Activated naive CD4-positive, alpha-beta T cell treated with anti-CD3 and anti-CD28 coated beads, Interleukin-2, amount 50 U/mL, for 24 hours (primary cell): ENCODE data around the gene GPR35.
"Not testable (repeated sequence)": the region's sequence is repeated elsewhere in the genome, so short reads cannot be mapped to it uniquely, and the experiment has no call there.

Experiments used
- H3K27ac Mint-ChIP-seq: one replicate; pipeline ENCODE4 v1.8.0; 2021; ENCODE audit warnings: mild to moderate bottlenecking, mixed read lengths
- H3K27me3 Mint-ChIP-seq: one replicate; pipeline ENCODE4 v1.8.0; 2021; ENCODE audit warnings: mixed read lengths
- H3K36me3 Mint-ChIP-seq: one replicate; pipeline ENCODE4 v1.8.0; 2021; ENCODE audit warnings: mixed read lengths
- H3K4me1 Mint-ChIP-seq: one replicate; pipeline ENCODE4 v1.8.0; 2021; ENCODE audit warnings: mixed read lengths
- H3K4me3 Mint-ChIP-seq: one replicate; pipeline ENCODE4 v1.8.0; 2021; ENCODE audit warnings: mild to moderate bottlenecking, mixed read lengths
- H3K9me3 Mint-ChIP-seq: one replicate; pipeline ENCODE4 v1.8.0; 2021; ENCODE audit warnings: mixed read lengths

GPR35 gene

GRCh38 chr2:240646900-240647502 is 21.7 kb downstream of the GPR35 start:
- no peak overlapping the region for H3K27ac Mint-ChIP-seq
- H3K36me3 Mint-ChIP-seq, result no peaks in the 10 kb centered on the region
- H3K4me1 Mint-ChIP-seq, result peaks cover 3% of the 10 kb centered on the region
- no peak overlapping the region for H3K4me3 Mint-ChIP-seq
- peaks cover 5% of the 10 kb centered on the region for H3K27me3 Mint-ChIP-seq
- no peaks in the 10 kb centered on the region for H3K9me3 Mint-ChIP-seq

GRCh38 chr2:240647503-240648154 is 22.3 kb downstream of the GPR35 start:
- Mint-ChIP-seq H3K36me3 (no peaks in the 10 kb centered on the region), H3K9me3 (no peaks in the 10 kb centered on the region), H3K27me3 (peaks cover 5% of the 10 kb centered on the region), H3K4me1 (peaks cover 3% of the 10 kb centered on the region), H3K27ac (no peak overlapping the region), H3K4me3 (no peak overlapping the region)

- H3K4me1 Mint-ChIP-seq, result peaks cover 3% of the 10 kb centered on the region
- H3K27ac Mint-ChIP-seq, result no peak overlapping the region
- H3K9me3 Mint-ChIP-seq, result no peaks in the 10 kb centered on the region
- no peaks in the 10 kb centered on the region for H3K36me3 Mint-ChIP-seq
- H3K4me3 Mint-ChIP-seq, result no peak overlapping the region
- peaks cover 5% of the 10 kb centered on the region for H3K27me3 Mint-ChIP-seq
Measured at GRCh38 chr2:240648155-240648649, 22.9 kb downstream of the GPR35 start.

- H3K4me1 Mint-ChIP-seq, result peaks cover 3% of the 10 kb centered on the region
- no peaks in the 10 kb centered on the region for H3K9me3 Mint-ChIP-seq
- no peaks in the 10 kb centered on the region for H3K36me3 Mint-ChIP-seq
- peaks cover 5% of the 10 kb centered on the region for H3K27me3 Mint-ChIP-seq
- H3K4me3 Mint-ChIP-seq, result no peak overlapping the region
- H3K27ac Mint-ChIP-seq, result no peak overlapping the region
Measured at GRCh38 chr2:240648650-240649275, 23.5 kb downstream of the GPR35 start.

GRCh38 chr2:240649331-240649730 is 24.1 kb downstream of the GPR35 start:
- H3K9me3 Mint-ChIP-seq, result no peaks in the 10 kb centered on the region
- no peaks in the 10 kb centered on the region for H3K36me3 Mint-ChIP-seq
- H3K4me3 Mint-ChIP-seq, result no peak overlapping the region
- H3K27ac Mint-ChIP-seq, result no peak overlapping the region
- H3K4me1 Mint-ChIP-seq, result peaks cover 3% of the 10 kb centered on the region
- peaks cover 5% of the 10 kb centered on the region for H3K27me3 Mint-ChIP-seq

GRCh38 chr2:240650254-240650965 is 25.1 kb downstream of the GPR35 start:
- Mint-ChIP-seq H3K27ac (no peak overlapping the region), H3K9me3 (no peaks in the 10 kb centered on the region), H3K4me3 (no peak overlapping the region), H3K27me3 (peaks cover 5% of the 10 kb centered on the region), H3K36me3 (no peaks in the 10 kb centered on the region), H3K4me1 (peaks cover 3% of the 10 kb centered on the region)

GRCh38 chr2:240651185-240651584 is 25.9 kb downstream of the GPR35 start:
- H3K36me3 Mint-ChIP-seq, result no peaks in the 10 kb centered on the region

GRCh38 chr2:240655931-240656886 is 30.9 kb downstream of the GPR35 start:
- no peaks in the 10 kb centered on the region for H3K36me3 Mint-ChIP-seq
- H3K27me3 Mint-ChIP-seq, result peaks cover 6% of the 10 kb centered on the region
- no peaks in the 10 kb centered on the region for H3K4me1 Mint-ChIP-seq
- H3K4me3 Mint-ChIP-seq, result no peak overlapping the region
- H3K27ac Mint-ChIP-seq, result no peak overlapping the region
- no peaks in the 10 kb centered on the region for H3K9me3 Mint-ChIP-seq

More at GRCh38 chr2:240651185-240651584, 25.9 kb downstream of the GPR35 start:
- Mint-ChIP-seq H3K9me3 (no peaks in the 10 kb centered on the region), H3K4me3 (no peak overlapping the region), H3K4me1 (peaks cover 3% of the 10 kb centered on the region), H3K27me3 (peaks cover 5% of the 10 kb centered on the region), H3K27ac (no peak overlapping the region)

GRCh38 chr2:240659883-240660282 is 34.6 kb downstream of the GPR35 start:
- H3K4me3 Mint-ChIP-seq, H3K36me3 Mint-ChIP-seq, H3K27me3 Mint-ChIP-seq, H3K9me3 Mint-ChIP-seq, H3K27ac Mint-ChIP-seq, H3K4me1 Mint-ChIP-seq: not testable (repeated sequence)

- H3K4me3 Mint-ChIP-seq, result no peak overlapping the region
- peaks cover 3% of the 10 kb centered on the region for H3K36me3 Mint-ChIP-seq
- H3K27ac Mint-ChIP-seq, result no peak overlapping the region
- no peaks in the 10 kb centered on the region for H3K4me1 Mint-ChIP-seq
- peaks cover 16% of the 10 kb centered on the region for H3K9me3 Mint-ChIP-seq
- peaks cover 9% of the 10 kb centered on the region for H3K27me3 Mint-ChIP-seq
Measured at GRCh38 chr2:240662681-240663080, 37.4 kb downstream of the GPR35 start.

- H3K27ac Mint-ChIP-seq, result no peak overlapping the region
- peaks cover 9% of the 10 kb centered on the region for H3K27me3 Mint-ChIP-seq
- no peaks in the 10 kb centered on the region for H3K4me1 Mint-ChIP-seq
- peaks cover 3% of the 10 kb centered on the region for H3K36me3 Mint-ChIP-seq
- H3K4me3 Mint-ChIP-seq, result no peak overlapping the region
- H3K9me3 Mint-ChIP-seq, result peaks cover 16% of the 10 kb centered on the region
Measured at GRCh38 chr2:240663546-240664190, 38.4 kb downstream of the GPR35 start.

GRCh38 chr2:240664622-240665021 is 39.3 kb downstream of the GPR35 start:
- H3K9me3 Mint-ChIP-seq, result peaks cover 16% of the 10 kb centered on the region
- H3K27ac Mint-ChIP-seq, result no peak overlapping the region
- no peaks in the 10 kb centered on the region for H3K4me1 Mint-ChIP-seq
- peaks cover 3% of the 10 kb centered on the region for H3K36me3 Mint-ChIP-seq
- H3K4me3 Mint-ChIP-seq, result no peak overlapping the region
- peaks cover 9% of the 10 kb centered on the region for H3K27me3 Mint-ChIP-seq

GRCh38 chr2:240670402-240670801 is 45.1 kb downstream of the GPR35 start:
- Mint-ChIP-seq H3K36me3 (peaks cover 2% of the 10 kb centered on the region), H3K27ac (no peak overlapping the region), H3K9me3 (peaks cover 8% of the 10 kb centered on the region), H3K4me1 (no peaks in the 10 kb centered on the region), H3K4me3 (no peak overlapping the region), H3K27me3 (peaks cover 14% of the 10 kb centered on the region)

- H3K4me3 Mint-ChIP-seq, result no peak overlapping the region
- H3K4me1 Mint-ChIP-seq, result no peaks in the 10 kb centered on the region
- H3K27ac Mint-ChIP-seq, result no peak overlapping the region
- H3K9me3 Mint-ChIP-seq, result peaks cover 5% of the 10 kb centered on the region
- peaks cover 2% of the 10 kb centered on the region for H3K36me3 Mint-ChIP-seq
- peaks cover 12% of the 10 kb centered on the region for H3K27me3 Mint-ChIP-seq
Measured at GRCh38 chr2:240670950-240671349, 45.7 kb downstream of the GPR35 start.
